ENCODE data around the gene MLPH.

Gene MLPH

GRCh38 chr2:237478979-237479378 is 8.1 kb upstream of the MLPH start:
- no peaks in the 10 kb centered on the region for H3K9me3 ChIP-seq (ENCODE audit: control insufficient read depth, low read length)
- H3K27ac ChIP-seq (ENCODE audit: insufficient read depth, low read depth, low read length, poor library complexity, severe bottlenecking): no peak overlapping the region
- WGBS, 2 experiments: 81 to 84% methylated on average over 3 of the region's 3 CpGs
- no peak overlapping the region for H3K4me3 ChIP-seq (ENCODE audit: insufficient read depth, low read depth, low read length)
- no peaks in the 10 kb centered on the region for H3K36me3 ChIP-seq (ENCODE audit: control insufficient read depth, insufficient read depth, low read length)
- peaks cover 74% of the 10 kb centered on the region for H3K27me3 ChIP-seq (ENCODE audit: control insufficient read depth, insufficient read depth, low read length, poor library complexity, severe bottlenecking)
- peaks cover 4% of the 10 kb centered on the region for H3K4me1 ChIP-seq (ENCODE audit: control insufficient read depth, insufficient read depth, low read length)

DNA sequence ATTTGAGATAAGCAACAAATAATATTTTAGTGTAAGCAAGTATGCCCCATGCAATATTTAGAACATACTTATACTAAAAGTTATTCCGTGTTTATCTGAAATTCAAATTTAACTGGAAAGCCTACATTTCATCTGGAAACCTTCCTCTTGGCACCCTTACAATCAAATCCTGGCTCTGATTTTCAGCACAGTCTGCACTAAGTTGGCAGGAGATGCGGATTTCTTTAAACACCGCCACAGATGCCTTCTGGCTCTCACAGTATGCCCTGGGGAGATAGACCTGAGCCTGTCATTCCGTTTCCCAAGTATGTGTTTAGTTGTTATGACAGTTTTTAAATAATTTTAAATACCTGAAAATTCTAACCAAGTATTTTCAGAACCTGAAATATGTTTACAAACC is 7.3 kb upstream of the MLPH start:
- H3K27ac ChIP-seq (ENCODE audit: insufficient read depth, low read depth, low read length, poor library complexity, severe bottlenecking): no peak overlapping the region
- H3K9me3 ChIP-seq (ENCODE audit: control insufficient read depth, low read length): no peaks in the 10 kb centered on the region
- H3K27me3 ChIP-seq (ENCODE audit: control insufficient read depth, insufficient read depth, low read length, poor library complexity, severe bottlenecking): peaks cover 82% of the 10 kb centered on the region
- WGBS, 2 experiments: 85 to 96% methylated on average over 3 to 4 of the region's 4 CpGs
- H3K36me3 ChIP-seq (ENCODE audit: control insufficient read depth, insufficient read depth, low read length): no peaks in the 10 kb centered on the region
- peaks cover under 1% of the 10 kb centered on the region for H3K4me1 ChIP-seq (ENCODE audit: control insufficient read depth, insufficient read depth, low read length)
- no peak overlapping the region for H3K4me3 ChIP-seq (ENCODE audit: insufficient read depth, low read depth, low read length)

DNA sequence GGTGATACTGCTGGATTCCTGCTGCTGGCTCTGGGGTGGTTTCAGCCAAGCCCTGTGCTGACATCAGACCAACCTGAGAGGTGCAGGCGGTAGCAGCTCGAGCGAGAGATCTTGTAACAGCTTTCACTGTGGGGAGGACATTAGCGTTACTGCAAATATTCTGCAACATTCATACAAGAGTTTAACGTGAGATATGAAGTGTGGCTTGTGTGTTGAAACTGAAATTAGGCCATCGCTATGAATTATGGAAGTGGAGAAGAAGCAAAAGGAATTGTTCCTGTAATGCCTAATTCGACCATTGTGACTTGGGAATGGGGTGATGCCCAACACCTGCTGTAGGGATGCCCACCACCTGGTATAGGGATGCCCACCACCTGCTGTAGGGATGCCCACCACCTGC is 6.5 kb upstream of the MLPH start:
- Histone ChIP-seq H3K27me3 (ENCODE audit: control insufficient read depth, insufficient read depth, low read length, poor library complexity, severe bottlenecking) (peaks cover 89% of the 10 kb centered on the region), H3K9me3 (ENCODE audit: control insufficient read depth, low read length) (no peaks in the 10 kb centered on the region), H3K27ac (ENCODE audit: insufficient read depth, low read depth, low read length, poor library complexity, severe bottlenecking) (no peak overlapping the region), H3K36me3 (ENCODE audit: control insufficient read depth, insufficient read depth, low read length) (no peaks in the 10 kb centered on the region), H3K4me3 (ENCODE audit: insufficient read depth, low read depth, low read length) (no peak overlapping the region), H3K4me1 (ENCODE audit: control insufficient read depth, insufficient read depth, low read length) (no peaks in the 10 kb centered on the region)
- 91 to 92% methylated on average over 7 of the region's 7 CpGs for WGBS, 2 experiments

GRCh38 chr2:237480988-237481525 is 6.0 kb upstream of the MLPH start:
- WGBS, 2 experiments: 89 to 94% methylated on average over 3 of the region's 3 CpGs
- peaks cover 89% of the 10 kb centered on the region for H3K27me3 ChIP-seq (ENCODE audit: control insufficient read depth, insufficient read depth, low read length, poor library complexity, severe bottlenecking)
- H3K36me3 ChIP-seq (ENCODE audit: control insufficient read depth, insufficient read depth, low read length): no peaks in the 10 kb centered on the region
- H3K27ac ChIP-seq (ENCODE audit: insufficient read depth, low read depth, low read length, poor library complexity, severe bottlenecking): no peak overlapping the region
- H3K4me3 ChIP-seq (ENCODE audit: insufficient read depth, low read depth, low read length): no peak overlapping the region
- H3K4me1 ChIP-seq (ENCODE audit: control insufficient read depth, insufficient read depth, low read length): peaks cover 2% of the 10 kb centered on the region
- H3K9me3 ChIP-seq (ENCODE audit: control insufficient read depth, low read length): no peaks in the 10 kb centered on the region

DNA sequence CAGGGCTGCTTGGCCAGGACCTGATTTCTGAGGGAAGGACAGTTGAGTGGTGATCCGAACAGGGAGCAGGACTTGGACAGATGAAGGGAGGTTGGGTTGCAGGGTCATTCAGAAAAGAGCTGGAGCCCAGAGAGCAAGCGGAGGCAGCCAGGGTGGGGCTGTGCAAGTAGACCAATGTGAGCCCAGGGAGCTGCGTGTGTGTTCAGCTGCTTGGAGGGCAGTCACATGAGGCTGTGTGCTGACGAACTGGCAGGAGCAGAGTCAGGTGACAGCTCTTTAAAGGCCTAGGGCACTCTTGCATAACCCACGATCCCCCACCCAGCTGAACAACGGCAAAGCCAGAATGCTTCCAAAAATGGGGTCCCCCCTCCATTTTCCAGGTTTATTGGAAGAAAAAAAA is 4.6 kb upstream of the MLPH start:
- 73 to 76% methylated on average over 6 of the region's 6 CpGs for WGBS, 2 experiments
- H3K4me3 ChIP-seq (ENCODE audit: insufficient read depth, low read depth, low read length): no peak overlapping the region
- peaks cover 10% of the 10 kb centered on the region for H3K4me1 ChIP-seq (ENCODE audit: control insufficient read depth, insufficient read depth, low read length)
- no peaks in the 10 kb centered on the region for H3K36me3 ChIP-seq (ENCODE audit: control insufficient read depth, insufficient read depth, low read length)
- H3K9me3 ChIP-seq (ENCODE audit: control insufficient read depth, low read length): no peaks in the 10 kb centered on the region
- peaks cover 89% of the 10 kb centered on the region for H3K27me3 ChIP-seq (ENCODE audit: control insufficient read depth, insufficient read depth, low read length, poor library complexity, severe bottlenecking)
- H3K27ac ChIP-seq (ENCODE audit: insufficient read depth, low read depth, low read length, poor library complexity, severe bottlenecking): no peak overlapping the region

- H3K27ac ChIP-seq (ENCODE audit: insufficient read depth, low read depth, low read length, poor library complexity, severe bottlenecking): no peak overlapping the region
- WGBS, 2 experiments: 82 to 83% methylated on average over 9 of the region's 9 CpGs
- H3K9me3 ChIP-seq (ENCODE audit: control insufficient read depth, low read length): no peaks in the 10 kb centered on the region
Measured at GRCh38 chr2:237483018-237483731, 3.9 kb upstream of the MLPH start.

GRCh38 chr2:237485304-237485703 is 1.7 kb upstream of the MLPH start:
- H3K4me3 ChIP-seq (ENCODE audit: insufficient read depth, low read depth, low read length): no peak overlapping the region
- peaks cover 87% of the 10 kb centered on the region for H3K27me3 ChIP-seq (ENCODE audit: control insufficient read depth, insufficient read depth, low read length, poor library complexity, severe bottlenecking)
- no peak overlapping the region for H3K27ac ChIP-seq (ENCODE audit: insufficient read depth, low read depth, low read length, poor library complexity, severe bottlenecking)
- H3K4me1 ChIP-seq (ENCODE audit: control insufficient read depth, insufficient read depth, low read length): peaks cover 16% of the 10 kb centered on the region
- H3K9me3 ChIP-seq (ENCODE audit: control insufficient read depth, low read length): no peaks in the 10 kb centered on the region
- H3K36me3 ChIP-seq (ENCODE audit: control insufficient read depth, insufficient read depth, low read length): no peaks in the 10 kb centered on the region
- 100% methylated on average over 1 of the region's 1 CpG; no CpG with 5 or more reads in 1 of the 2 experiments for WGBS, 2 experiments

More at GRCh38 chr2:237483018-237483731, 3.9 kb upstream of the MLPH start:
- Histone ChIP-seq H3K36me3 (ENCODE audit: control insufficient read depth, insufficient read depth, low read length) (no peaks in the 10 kb centered on the region), H3K27me3 (ENCODE audit: control insufficient read depth, insufficient read depth, low read length, poor library complexity, severe bottlenecking) (peaks cover 89% of the 10 kb centered on the region), H3K4me1 (ENCODE audit: control insufficient read depth, insufficient read depth, low read length) (peaks cover 11% of the 10 kb centered on the region), H3K4me3 (ENCODE audit: insufficient read depth, low read depth, low read length) (no peak overlapping the region)

DNA sequence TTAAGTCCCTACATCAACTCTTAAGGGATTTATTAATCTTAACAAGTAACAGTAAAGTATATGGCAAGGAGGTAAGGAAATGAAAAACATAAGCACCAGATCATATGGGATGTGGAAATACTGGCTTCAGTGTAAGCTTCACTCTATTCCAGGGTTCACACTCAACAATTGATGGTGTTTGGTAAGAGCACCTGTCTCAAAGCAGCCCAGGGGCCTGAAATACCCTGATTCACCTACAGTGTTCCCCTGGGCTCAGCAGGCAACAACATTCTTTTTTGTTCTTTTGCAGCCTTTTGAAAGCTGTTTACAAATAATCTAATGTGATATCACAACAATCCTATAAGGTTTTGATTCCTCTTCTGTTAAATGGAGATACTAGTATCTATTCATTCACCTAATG is 1.2 kb upstream of the MLPH start:
- no peak overlapping the region for H3K27ac ChIP-seq (ENCODE audit: insufficient read depth, low read depth, low read length, poor library complexity, severe bottlenecking)
- H3K36me3 ChIP-seq (ENCODE audit: control insufficient read depth, insufficient read depth, low read length): no peaks in the 10 kb centered on the region
- H3K27me3 ChIP-seq (ENCODE audit: control insufficient read depth, insufficient read depth, low read length, poor library complexity, severe bottlenecking): peaks cover 82% of the 10 kb centered on the region
- peaks cover 16% of the 10 kb centered on the region for H3K4me1 ChIP-seq (ENCODE audit: control insufficient read depth, insufficient read depth, low read length)
- no peaks in the 10 kb centered on the region for H3K9me3 ChIP-seq (ENCODE audit: control insufficient read depth, low read length)
- no peak overlapping the region for H3K4me3 ChIP-seq (ENCODE audit: insufficient read depth, low read depth, low read length)

DNA sequence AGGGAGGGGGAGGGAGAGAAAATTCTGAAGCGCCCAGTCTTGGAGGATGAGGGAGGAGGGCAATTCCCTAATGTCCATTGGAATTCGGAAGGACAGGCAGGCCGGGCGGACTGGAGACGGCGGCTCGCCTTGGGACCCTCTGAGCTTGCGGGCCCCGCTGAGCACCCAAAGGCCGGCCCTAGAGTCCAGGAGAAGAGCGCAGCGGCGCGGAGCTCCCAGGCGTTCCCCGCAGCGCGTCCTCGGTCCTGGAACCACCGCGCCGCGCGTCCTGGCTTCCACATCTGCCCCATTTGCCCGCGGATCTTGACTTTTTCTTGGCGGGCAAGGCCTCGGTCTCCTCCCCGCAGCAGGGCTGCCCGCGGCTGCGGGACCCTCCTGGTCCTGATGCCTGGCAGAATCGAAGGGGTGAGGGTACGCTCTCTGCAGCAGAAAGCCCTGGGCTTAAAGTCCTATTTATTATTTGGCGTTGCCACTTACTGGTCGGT is 675 bp upstream of the MLPH start:
- Histone ChIP-seq H3K4me3 (ENCODE audit: insufficient read depth, low read depth, low read length) (peak overlapping the region; percentile 5), H3K27ac (ENCODE audit: insufficient read depth, low read depth, low read length, poor library complexity, severe bottlenecking) (no peak overlapping the region), H3K36me3 (ENCODE audit: control insufficient read depth, insufficient read depth, low read length) (no peaks in the 10 kb centered on the region), H3K9me3 (ENCODE audit: control insufficient read depth, low read length) (no peaks in the 10 kb centered on the region), H3K4me1 (ENCODE audit: control insufficient read depth, insufficient read depth, low read length) (peaks cover 16% of the 10 kb centered on the region), H3K27me3 (ENCODE audit: control insufficient read depth, insufficient read depth, low read length, poor library complexity, severe bottlenecking) (peaks cover 79% of the 10 kb centered on the region)
- 1% methylated on average over 36 of the region's 36 CpGs for WGBS, 2 experiments

DNA sequence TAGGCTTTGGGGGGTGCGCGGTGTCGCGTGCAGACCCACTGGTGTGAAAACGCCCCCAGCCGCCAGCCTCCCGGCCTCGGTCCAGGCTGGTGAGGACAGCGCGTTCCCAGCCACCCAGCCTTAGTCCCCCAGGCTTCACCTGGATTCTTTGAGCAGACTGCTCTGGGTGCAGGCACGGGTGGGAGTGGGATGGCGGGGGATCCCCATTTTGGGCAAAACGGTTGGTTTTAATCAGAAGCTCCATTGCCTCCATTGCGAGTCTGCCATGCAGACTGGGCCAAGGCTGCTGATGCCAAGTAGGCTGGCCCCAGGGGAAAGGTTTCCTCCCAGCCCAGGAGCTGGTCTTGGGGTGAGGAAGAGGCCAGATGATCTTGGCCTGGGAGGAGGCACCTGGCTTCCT is 445 bp downstream of the MLPH start:
- no peaks in the 10 kb centered on the region for H3K9me3 ChIP-seq (ENCODE audit: control insufficient read depth, low read length)
- no peak overlapping the region for H3K27ac ChIP-seq (ENCODE audit: insufficient read depth, low read depth, low read length, poor library complexity, severe bottlenecking)
- H3K36me3 ChIP-seq (ENCODE audit: control insufficient read depth, insufficient read depth, low read length): no peaks in the 10 kb centered on the region
- H3K4me3 ChIP-seq (ENCODE audit: insufficient read depth, low read depth, low read length): peak overlapping the region; percentile 5
- H3K27me3 ChIP-seq (ENCODE audit: control insufficient read depth, insufficient read depth, low read length, poor library complexity, severe bottlenecking): peaks cover 70% of the 10 kb centered on the region
- peaks cover 16% of the 10 kb centered on the region for H3K4me1 ChIP-seq (ENCODE audit: control insufficient read depth, insufficient read depth, low read length)
- 47 to 52% methylated on average over 14 of the region's 14 CpGs for WGBS, 2 experiments

Measured in ectodermal cell (in vitro differentiated cells).